ENCODE measurements around the gene ICOSLG.

Gene ICOSLG

DNA sequence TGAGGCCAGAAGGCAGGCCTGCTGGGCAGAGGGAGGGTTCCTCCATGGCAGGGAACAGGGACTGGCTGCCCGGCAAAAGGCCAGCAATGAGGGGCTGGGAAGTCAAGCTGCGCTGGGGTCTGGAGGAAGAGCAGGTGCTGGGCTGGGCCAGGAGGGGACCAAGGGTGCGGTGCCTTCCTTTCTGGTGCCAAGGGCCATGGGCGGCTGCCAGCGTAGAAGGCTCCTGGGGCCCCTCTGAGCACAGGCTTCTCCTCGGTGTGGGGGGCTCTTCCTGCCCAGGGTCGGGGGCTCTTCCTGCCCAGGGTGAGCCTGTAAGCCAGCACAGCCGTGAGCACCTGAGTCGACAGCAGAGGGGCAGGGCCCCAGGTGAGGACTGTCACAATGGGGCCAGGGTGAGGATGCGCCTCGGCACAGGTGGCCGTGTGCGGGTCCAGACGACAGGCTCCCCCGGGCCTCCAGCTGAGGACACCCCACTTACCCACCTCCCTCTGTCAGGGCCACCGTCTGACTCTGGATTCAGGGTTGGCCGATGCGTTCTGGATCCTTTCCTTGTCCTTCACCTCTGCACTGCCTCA, 31.6 kb upstream of the ICOSLG start:
- TF ChIP-seq, protein P1, sequence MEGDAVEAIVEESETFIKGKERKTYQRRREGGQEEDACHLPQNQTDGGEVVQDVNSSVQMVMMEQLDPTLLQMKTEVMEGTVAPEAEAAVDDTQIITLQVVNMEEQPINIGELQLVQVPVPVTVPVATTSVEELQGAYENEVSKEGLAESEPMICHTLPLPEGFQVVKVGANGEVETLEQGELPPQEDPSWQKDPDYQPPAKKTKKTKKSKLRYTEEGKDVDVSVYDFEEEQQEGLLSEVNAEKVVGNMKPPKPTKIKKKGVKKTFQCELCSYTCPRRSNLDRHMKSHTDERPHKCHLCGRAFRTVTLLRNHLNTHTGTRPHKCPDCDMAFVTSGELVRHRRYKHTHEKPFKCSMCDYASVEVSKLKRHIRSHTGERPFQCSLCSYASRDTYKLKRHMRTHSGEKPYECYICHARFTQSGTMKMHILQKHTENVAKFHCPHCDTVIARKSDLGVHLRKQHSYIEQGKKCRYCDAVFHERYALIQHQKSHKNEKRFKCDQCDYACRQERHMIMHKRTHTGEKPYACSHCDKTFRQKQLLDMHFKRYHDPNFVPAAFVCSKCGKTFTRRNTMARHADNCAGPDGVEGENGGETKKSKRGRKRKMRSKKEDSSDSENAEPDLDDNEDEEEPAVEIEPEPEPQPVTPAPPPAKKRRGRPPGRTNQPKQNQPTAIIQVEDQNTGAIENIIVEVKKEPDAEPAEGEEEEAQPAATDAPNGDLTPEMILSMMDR (IDR thresholded peaks at IDR 0.05; ENCODE audit: low read depth, low read length, missing control alignments): no peak
- no peak for DNase-seq (ENCODE audit: extremely low read depth, low read depth)
- H3K4me3 ChIP-seq (replicated peaks; ENCODE audit: low read depth, low read length): no peak overlapping the region

GRCh38 chr21:44271558-44272283, 31.0 kb upstream of the ICOSLG start:
- no peak overlapping the region for H3K4me3 ChIP-seq (replicated peaks; ENCODE audit: low read depth, low read length)
- TF ChIP-seq, protein P1 (IDR thresholded peaks at IDR 0.05; ENCODE audit: low read depth, low read length, missing control alignments): no peak
- DNase-seq (ENCODE audit: extremely low read depth, low read depth): no peak

GRCh38 chr21:44269090-44269489, 28.3 kb upstream of the ICOSLG start:
- TF ChIP-seq, protein P1 (IDR thresholded peaks at IDR 0.05; ENCODE audit: low read depth, low read length, missing control alignments): no peak
- no peak overlapping the region for H3K4me3 ChIP-seq (replicated peaks; ENCODE audit: low read depth, low read length)
- no peak for DNase-seq (ENCODE audit: extremely low read depth, low read depth)

- TF ChIP-seq, protein P1 (IDR thresholded peaks at IDR 0.05; ENCODE audit: low read depth, low read length, missing control alignments): peak; percentile 18
- H3K4me3 ChIP-seq (replicated peaks; ENCODE audit: low read depth, low read length): no peak overlapping the region
- DNase-seq (ENCODE audit: extremely low read depth, low read depth): no peak
Measured at GRCh38 chr21:44267655-44268142, 27.0 kb upstream of the ICOSLG start.

GRCh38 chr21:44265734-44266270, 25.1 kb upstream of the ICOSLG start:
- no peak for DNase-seq (ENCODE audit: extremely low read depth, low read depth)
- no peak overlapping the region for H3K4me3 ChIP-seq (replicated peaks; ENCODE audit: low read depth, low read length)
- TF ChIP-seq, protein P1 (IDR thresholded peaks at IDR 0.05; ENCODE audit: low read depth, low read length, missing control alignments): no peak

DNA sequence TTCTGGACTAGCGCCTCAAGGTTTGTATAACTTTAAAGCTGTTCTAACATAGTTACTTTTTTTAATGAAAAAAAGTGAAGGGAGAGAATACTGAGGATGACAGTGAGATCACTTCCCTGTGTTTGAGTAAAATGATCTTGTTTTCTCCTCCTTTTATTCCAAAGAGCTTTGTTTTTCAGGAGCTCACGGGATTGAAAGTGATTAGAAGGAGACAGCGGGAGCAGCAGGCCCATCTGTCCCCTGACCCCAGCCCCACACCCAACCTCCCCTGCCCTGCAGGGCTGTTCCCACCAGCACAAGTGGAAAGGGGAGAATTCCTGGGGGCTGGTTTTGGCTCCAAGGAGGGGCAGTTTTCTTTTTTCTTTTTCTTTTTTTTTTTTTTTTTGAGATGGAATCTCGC, 23.0 kb upstream of the ICOSLG start:
- no peak for DNase-seq (ENCODE audit: extremely low read depth, low read depth)
- TF ChIP-seq, protein P1 (IDR thresholded peaks at IDR 0.05; ENCODE audit: low read depth, low read length, missing control alignments): no peak
- H3K4me3 ChIP-seq (replicated peaks; ENCODE audit: low read depth, low read length): no peak overlapping the region
